Activated CD8-positive, alpha-beta memory T cell treated with anti-CD3 and anti-CD28 coated beads for 24 hours (primary cell): Measurements from ENCODE around the gene WDR82.
"Not testable (repeated sequence)": the region's sequence is repeated elsewhere in the genome, so short reads cannot be mapped to it uniquely, and the experiment has no call there.

Experiments used
- DNase-seq: peaks from one replicate; pipeline ENCODE4 v3.0.0-alpha.2; 2020

WDR82 gene

GRCh38 chr3:52288674-52289073 is 10.2 kb upstream of the WDR82 start:
- DNase-seq: no peak

DNA sequence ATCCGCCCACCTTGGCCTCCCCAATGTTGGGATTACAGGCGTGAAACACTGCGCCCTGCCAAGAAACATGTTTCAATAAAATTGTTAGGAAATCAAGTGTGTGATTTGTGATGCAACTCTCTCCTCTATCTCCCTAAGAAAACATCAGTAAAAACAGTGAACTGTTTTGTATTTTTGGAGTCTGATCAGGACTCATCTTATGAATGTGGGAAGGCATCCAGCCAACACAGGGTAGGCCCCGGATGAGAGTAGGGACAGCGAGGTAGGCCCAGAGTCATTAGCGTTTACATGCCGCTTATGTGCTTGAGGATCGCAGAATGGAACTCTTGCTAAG is 8.3 kb upstream of the WDR82 start:
- DNase-seq: no peak

- DNase-seq: not testable (repeated sequence)
Measured at GRCh38 chr3:52284051-52284450, 5.6 kb upstream of the WDR82 start.

DNA sequence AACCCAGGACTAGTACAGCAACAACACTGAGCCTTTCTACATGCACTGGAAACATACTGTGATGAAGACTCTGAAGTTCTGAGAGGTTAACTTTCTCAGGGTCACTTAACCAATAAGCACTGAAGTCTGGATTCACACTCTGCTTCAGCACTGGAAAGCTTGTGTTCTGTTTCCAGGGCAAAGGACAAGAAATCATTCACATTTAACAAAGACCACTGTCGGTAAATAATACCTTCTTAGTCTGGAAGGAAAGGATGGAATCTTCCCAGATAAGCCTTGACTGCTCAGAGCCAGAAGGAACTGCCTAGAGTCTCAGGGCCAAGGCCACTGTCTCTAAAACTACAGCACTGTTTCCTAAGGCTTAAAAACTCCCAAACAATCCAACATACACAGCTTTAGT is 4.9 kb upstream of the WDR82 start:
- no peak for DNase-seq

DNA sequence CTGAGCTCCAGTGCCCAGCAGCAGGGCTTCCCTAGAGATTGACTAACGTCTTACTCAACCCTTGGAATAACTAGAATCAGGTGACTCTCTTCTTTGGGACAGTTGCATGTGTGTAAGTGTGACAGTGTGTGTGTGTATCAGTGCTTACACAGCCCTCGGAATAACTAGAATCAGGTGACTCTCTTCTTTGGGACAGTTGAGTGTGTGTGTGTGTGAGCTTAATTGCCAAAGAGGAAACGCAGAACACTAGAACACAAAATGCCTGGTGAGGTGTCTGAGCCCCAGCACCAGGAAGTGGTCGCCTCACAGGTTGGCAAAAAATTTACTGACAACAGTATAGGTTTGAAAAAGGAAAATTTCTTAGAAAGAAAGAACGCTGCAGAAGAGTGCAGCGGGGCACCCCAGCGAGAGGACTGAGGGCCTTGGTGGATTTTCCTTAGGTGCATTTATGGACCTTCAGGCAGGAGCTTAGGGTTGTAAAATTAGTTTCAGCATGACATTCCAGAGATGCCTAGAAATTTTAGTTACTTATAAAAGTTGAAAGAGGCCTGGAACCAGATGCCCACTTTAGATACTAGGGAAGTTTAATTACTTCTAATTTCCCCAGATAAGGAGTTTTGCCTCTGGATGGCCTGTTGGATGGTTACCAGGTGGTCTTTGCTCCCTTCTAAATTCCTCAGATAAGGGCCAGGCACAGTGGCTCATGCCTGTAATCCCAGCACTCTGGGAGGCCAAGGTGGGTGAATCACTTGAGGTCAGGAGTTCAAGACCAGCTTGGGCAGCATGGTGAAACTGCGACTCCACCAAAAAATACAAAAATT is 3.7 kb upstream of the WDR82 start:
- no peak for DNase-seq

DNA sequence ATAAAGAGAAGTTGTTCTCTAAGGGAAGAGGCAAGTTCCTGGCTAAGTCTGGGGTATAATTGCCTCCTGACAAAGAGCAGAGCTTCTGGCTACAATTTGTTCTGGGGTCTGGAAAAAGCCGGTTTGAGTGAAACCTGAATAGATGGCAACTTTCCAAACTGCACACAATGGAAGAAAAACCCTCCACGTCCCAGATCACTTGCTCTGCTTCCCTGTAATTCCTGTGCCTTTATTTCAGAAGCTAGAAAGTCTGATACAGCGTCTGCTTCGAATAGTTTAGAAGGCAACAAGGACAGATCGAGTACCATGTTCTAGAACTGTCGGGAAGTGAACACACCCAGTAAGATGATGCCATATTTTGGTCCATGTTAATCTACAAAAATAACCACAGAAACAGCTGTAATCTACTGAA is 1.6 kb upstream of the WDR82 start:
- no peak for DNase-seq

GRCh38 chr3:52279596-52279995 is 1.1 kb upstream of the WDR82 start:
- DNase-seq: no peak

DNA sequence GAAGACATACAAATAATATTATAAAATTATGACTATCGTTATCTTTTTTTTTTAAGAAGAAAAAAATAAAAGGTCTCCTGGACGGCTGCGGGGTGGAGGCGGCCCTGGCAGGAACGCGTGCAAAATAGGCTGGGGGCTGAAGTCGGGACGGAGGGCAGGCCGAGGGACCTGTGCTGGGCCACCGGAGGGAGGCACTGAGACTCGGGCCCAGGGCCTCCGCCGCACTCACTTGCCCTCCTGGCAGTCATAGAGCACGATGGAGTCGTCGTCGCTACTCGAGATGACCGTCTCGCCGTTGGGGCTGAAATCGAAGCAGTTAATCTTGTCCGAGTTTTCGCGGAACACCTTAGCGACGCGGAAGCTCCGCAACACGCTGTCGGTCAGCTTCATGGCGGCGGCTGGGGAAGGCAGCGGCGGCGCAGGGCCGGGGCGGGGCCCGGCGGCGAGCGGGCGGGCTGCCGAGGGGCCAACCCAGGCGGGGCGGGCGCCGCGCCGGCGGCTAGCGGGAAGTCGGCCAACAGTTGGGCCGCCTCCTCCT is 408 bp downstream of the WDR82 start:
- DNase-seq: no peak

GRCh38 chr3:52277071-52277964 is 1.1 kb downstream of the WDR82 start:
- peak; percentile 90 for DNase-seq

- not testable (repeated sequence) for DNase-seq
Measured at GRCh38 chr3:52274781-52275180, 3.7 kb downstream of the WDR82 start.

DNA sequence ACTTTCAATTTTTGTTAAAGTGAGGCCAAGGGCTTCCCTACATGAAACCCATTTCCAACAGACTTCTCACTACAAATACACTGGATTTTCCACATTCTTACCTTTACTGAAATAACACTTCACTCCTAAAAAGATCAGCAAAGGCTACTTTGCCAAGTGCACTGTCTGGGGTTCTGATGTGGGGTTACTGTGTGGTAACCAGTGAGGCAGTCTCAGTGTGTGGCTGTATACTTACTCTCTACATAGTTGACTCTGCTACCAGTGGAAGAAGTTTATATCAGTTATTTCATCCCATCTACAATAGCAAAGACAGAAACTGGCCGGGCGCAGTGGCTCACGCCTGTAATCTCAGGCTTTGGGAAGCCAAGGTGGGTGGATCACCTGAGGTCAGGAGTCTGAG is 5.6 kb downstream of the WDR82 start:
- no peak for DNase-seq

DNA sequence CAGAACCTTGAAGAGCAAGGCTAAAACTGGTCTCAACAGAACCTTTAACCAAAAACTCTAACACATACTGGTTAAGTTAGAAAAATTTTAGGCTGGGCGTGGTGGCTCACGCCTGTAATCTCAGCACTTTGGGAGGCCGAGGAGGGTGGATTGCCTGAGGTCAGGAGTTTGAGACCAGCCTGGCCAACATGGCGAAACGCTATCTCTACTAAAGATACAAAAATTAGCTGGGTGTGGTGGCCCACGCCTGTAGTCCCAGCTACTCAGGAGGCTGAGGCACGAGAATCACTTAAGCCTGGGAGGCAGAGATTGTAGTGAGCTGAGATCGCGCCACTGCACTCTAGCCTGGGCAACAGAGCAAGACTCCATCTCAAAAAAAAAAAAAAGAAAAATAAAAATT is 6.3 kb downstream of the WDR82 start:
- not testable (repeated sequence) for DNase-seq

DNA sequence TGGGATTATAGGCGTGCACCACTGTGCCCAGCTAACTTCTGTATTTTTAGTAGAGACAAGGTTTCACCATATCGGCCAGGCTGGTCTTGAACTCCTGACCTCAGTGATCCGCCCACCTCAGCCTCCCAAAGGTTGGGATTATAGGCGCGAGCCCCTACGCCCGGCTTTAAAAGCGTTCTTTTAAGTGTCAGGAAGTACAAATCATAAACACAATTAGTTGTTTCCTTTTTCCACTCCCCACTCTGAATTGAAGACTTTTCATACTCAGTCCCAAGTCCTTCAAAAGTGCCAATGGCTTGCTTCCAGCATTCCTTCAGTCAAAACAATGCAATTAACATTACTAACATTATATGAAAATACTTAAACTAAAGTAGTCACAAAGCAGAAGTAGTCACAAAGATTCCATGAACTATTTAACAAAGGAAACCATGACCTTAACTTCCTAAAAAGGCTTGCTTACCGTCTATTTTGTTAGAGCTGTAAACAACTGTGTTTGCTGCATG is 8.1 kb downstream of the WDR82 start:
- no peak for DNase-seq

- DNase-seq: no peak
Measured at GRCh38 chr3:52269776-52270175, 8.7 kb downstream of the WDR82 start.

- DNase-seq: peak; percentile 74
Measured at GRCh38 chr3:52268036-52268435, 10.4 kb downstream of the WDR82 start.

GRCh38 chr3:52265387-52265786 is 13.1 kb downstream of the WDR82 start:
- no peak for DNase-seq

DNA sequence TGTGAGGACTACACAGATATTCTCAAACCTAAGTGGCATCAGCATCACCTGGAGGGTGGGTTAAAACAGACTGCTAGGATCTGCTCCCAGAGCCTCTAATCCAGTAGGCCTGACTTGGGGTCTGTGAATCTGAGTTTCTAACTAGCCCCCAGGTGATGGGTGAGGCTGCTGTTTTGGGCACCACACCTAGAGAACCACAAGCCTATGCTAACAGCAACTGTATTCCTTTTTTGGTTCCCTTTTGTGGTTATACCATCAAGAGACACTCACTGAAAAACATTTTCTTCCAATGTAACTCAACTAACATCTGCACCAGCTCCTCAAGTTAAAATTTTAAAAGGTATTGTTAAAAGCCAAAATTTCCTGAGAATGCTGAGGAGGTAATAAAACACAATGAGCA is 16.0 kb downstream of the WDR82 start:
- no peak for DNase-seq

DNA sequence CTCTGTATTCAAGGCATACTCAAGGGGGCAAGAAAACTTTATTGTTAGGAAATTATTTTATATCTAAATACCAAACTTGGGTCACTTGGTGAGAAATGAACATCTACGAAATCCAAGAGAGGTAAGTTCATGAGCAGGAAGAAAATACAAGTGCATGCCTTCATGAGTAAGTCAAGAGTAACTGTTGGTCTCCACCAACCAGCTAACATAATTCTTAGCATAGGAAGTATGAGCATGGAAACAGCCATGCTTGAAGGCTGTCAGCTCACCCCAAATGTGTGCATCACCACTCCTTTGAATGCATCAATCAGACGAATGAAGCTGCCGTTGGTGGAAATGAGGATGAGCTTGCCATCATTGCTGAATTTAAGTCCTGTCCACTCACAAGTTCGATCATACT is 19.0 kb downstream of the WDR82 start:
- DNase-seq: no peak

DNA sequence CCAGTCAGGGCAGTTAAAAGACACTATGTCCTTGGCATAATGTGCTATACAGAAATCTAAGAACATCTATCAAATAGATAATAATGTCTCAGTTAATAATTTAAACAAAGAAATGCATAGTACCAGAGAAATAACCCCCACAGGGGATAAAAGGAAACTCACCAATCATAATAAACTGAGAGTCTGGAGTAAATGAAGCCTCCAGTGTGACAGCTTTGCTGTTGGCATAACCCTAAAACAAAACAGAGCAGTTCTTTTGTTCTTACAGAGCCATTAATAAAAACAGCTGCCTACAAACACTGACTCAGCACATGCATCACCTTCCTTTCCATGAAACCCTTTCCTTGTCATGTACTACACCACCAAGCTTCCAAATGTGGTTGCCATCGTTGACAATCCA is 19.4 kb downstream of the WDR82 start:
- DNase-seq: no peak

DNA sequence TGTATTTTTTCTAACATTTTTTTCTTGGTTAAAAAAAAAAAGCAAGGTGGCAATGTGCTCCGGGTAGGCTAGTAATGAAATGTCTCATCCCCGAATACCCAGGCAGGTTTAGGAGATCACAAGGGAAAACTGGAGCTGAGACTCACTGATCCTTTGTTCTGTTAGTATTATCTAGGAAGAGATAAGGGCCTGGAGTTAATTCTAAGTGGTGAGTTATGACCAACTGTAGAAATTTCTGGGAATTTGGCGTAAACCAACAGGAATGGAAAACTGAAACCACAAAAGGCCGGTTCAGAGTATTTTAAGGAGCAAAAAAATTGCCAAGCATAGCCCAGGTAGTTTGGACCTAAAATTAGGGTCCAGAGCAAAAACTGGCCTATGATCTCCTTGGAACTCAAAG is 20.5 kb downstream of the WDR82 start:
- no peak for DNase-seq

DNA sequence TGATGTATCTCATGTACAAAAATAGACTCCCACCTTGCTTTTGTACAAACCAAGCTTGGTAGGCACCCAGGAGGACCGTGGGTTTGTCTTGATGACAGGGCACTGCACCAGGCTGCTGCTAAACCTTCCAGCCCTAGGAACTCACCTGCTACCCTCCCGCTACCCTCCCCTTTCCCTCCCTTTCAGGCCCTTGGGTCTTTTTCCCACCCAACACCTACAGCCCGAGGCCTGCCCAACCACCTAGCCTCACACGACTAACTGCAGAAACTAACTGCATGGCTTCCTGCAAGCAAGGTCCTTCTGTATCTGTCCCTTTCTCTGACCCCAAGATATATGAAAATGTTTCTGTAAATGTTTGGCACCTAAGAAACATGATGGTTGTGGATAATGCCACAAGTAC is 21.8 kb downstream of the WDR82 start:
- DNase-seq: no peak

DNA sequence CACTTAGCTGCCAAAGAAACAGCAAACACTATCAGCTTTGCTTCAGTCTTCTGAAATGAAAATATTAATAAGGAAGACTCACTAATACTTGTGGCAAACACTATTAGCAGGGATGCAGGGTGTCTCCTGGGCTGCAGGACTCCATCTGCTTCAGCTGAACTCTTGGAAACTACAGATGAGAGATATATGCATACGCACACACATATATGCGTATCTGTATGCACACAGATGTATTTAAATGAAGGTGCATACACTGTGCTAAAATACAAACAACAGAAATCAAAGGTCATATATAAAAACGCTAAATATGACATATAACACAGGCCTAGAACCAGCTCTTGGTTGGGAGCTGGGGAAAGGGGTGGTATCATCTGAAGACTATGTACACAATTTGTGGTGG is 22.3 kb downstream of the WDR82 start:
- no peak for DNase-seq

DNA sequence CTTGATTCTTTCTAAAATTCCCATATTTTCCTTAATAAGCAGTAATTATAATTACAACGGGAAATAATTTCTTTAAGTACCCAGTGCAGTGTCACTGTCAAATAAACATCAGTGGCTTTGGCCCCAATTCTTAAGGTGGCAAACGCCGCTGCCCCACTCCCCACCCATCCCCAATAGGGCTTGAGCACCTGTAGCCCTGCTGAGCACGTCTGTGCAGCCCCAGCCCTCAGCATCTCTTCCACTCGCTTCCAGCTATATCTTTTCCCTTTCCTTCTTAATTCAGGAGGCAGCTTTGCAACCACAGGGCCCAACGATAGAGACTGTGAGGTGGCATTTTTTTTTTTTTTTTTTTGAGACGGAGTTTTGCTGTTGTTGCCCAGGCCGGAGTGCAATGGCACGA is 23.8 kb downstream of the WDR82 start:
- DNase-seq: no peak
